GM21825 (cell line): ENCODE measurements around the gene METRN.
"Not testable (repeated sequence)": the region's sequence is repeated elsewhere in the genome, so short reads cannot be mapped to it uniquely, and the experiment has no call there.

Experiments
- ATAC-seq: cut with Tn5 transposase; IDR thresholded peaks from one replicate; pipeline ENCODE4 v1.9.1; 2021; ENCODE audit warnings: mild to moderate bottlenecking, moderate library complexity; ENCODE audit not compliant: unreplicated experiment

The METRN gene

GRCh38 chr16:691242-691641 is 23.7 kb upstream of the METRN start:
- ATAC-seq, result not testable (repeated sequence)

GRCh38 chr16:692356-693108 is 22.4 kb upstream of the METRN start:
- ATAC-seq, result no peak

GRCh38 chr16:693364-693763 is 21.6 kb upstream of the METRN start:
- ATAC-seq, result no peak

GRCh38 chr16:693766-694165 is 21.2 kb upstream of the METRN start:
- ATAC-seq, result no peak

DNA sequence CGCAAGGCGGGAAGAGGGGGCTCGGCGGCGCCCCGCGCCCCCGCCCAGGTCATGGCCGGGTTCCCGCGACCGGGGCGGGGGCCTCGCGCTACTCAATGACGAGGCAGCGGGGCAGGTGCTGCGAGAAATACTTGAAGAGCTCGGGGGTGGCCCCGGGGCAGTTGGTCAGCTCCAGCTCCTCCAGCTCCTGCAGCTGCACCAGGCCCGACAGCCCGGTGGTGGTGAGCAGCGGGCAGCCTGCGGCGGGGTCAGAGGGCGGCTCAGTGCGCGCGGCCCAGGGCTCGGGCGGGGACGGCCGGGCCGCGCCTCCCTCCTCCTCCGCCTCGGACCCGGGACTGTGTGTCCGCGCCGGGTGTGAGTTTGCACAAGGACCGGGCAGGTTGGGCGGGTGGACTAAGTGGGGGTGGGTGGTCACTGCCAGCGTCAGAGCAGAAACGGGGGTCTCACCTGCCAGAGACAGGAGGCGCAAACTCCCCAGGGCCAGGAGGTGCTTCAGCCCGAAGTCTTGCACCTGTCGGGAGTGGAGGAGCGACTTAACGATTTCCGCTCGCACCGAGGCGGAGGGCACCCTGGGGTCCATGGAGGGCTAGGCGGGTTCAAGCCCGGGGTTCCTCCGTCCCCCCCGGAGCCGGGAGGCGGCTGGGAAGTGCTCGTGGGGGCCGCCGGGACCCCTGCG is 20.6 kb upstream of the METRN start:
- ATAC-seq, result no peak

- ATAC-seq, result no peak
These were observed 20.0 kb upstream of the METRN start for GRCh38 chr16:694863-695354.

DNA sequence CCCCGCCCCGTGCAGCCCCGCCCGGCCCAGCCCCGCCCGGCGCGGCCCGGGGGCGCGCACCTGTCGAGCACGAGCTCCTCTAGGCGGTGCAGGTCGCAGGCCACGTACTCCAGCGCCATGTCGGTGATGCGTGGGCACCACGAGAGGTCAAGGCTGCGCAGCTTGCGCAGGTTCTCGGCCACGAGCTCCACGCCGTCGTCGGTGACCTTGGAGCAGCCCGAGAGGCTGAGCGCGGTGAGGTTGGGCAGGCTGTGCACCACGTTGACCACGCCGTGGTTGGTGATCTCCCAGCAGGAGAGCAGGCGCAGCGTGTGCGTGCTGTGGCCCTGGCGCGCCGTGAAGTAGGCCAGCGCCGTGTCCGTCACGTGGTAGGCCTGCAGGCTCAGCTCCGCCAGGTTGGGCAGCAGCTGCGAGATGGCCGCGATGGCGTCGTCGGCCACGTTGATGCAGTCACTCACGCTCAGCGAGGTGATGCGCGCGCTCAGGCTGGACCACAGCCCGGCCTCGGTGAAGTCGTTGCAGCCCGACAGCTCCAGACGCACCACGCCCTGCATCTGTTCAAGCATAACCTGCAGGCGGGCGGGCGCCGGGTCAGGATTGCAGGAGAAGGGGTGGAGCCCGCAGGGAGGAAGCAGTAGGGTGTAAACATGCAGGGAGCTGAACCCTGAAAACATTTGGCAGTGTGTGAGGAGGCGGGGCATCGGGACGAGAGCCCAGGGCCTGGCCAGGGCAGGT is 19.4 kb upstream of the METRN start:
- no peak for ATAC-seq

GRCh38 chr16:698911-699671 is 15.8 kb upstream of the METRN start:
- ATAC-seq, result no peak

GRCh38 chr16:700684-701584 is 14.0 kb upstream of the METRN start:
- no peak for ATAC-seq

DNA sequence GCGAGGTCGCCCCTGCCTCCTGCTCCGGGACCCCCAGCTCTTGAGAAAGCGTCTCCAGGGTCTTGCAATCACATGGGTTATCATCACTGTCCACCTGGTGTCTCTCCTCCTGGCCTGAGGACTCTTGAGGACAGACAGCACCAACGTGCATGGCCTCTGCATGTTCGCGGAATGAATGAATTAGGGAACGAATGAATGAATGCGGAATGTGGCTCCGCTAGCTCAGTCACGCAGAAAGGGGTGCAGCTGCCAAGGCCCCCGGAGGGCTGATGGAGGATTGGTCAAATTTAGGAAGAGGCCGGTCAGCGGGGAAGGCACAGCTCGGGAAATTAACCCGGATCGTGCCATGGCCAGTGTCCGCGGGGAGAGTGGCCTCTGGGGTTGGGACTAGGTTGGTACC is 12.6 kb upstream of the METRN start:
- ATAC-seq, result no peak

GRCh38 chr16:703406-703805 is 11.5 kb upstream of the METRN start:
- ATAC-seq, result no peak

DNA sequence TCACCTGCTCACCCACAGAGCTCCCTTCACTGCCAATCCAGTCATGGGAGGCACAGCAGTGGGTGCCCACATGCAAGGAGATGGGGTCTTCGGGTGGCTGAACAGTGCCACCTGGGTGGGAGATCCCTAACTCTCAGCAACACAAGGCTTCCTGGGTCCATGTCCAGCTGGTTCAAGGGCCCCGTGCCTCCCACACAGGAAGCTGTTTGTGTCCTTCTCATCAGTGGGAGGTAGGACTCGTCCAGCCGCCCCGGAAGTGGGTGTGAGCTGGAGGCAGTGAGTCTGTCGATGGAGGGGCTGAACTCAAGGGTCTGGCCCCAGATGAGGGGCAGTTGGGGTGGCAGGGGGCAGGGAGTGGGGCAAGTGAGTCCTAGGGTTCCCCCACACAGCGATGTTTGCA is 10.9 kb upstream of the METRN start:
- no peak for ATAC-seq

DNA sequence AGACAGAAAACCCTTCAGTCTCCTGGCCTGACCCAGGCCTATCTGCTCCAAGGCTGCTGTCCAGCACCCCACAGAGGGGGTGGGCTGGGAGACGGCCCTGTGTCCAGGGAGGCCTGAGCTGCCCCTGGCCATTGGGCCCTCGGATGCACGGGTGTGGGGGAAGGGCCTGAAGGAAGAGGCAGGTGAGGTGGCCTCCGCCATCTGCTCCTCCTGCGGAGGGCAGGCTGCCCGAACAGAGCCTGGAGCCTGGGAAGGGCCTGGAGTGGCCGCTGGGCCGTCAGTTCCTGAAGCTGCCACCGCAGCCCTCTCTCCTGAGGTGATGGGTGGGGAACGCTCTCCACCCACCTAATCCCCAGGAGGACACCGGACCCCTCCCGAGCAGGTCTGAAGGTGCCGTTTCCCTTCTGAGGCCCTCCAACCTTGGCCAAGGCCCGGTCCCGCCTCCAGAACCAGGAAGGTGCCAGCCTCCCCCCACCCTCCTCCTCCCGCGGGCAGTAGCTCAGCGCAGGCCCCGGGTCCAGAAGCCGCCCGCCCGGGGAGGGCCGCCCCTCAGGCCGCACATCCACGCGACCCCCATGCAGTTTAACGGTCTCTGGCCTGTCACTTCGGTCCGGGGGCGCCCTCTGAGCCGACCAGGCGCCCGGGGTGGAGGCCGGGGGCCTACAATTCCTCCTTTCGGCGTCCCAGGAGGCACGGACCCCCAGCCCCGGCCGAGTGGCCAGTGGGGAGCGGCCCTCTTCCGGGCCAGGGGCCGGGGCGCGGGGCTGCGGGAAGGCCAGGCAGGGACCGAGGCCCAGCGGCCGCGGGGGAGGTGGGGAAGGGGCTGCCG is 10.2 kb upstream of the METRN start:
- no peak for ATAC-seq

GRCh38 chr16:705431-706188 is 9.3 kb upstream of the METRN start, which contains the start of gene FBXL16:
Gene FBXL16 (minus strand): TSS chr16:705801. CDS start chr16:697405, 8,396 bp downstream.
- ATAC-seq, result no peak

DNA sequence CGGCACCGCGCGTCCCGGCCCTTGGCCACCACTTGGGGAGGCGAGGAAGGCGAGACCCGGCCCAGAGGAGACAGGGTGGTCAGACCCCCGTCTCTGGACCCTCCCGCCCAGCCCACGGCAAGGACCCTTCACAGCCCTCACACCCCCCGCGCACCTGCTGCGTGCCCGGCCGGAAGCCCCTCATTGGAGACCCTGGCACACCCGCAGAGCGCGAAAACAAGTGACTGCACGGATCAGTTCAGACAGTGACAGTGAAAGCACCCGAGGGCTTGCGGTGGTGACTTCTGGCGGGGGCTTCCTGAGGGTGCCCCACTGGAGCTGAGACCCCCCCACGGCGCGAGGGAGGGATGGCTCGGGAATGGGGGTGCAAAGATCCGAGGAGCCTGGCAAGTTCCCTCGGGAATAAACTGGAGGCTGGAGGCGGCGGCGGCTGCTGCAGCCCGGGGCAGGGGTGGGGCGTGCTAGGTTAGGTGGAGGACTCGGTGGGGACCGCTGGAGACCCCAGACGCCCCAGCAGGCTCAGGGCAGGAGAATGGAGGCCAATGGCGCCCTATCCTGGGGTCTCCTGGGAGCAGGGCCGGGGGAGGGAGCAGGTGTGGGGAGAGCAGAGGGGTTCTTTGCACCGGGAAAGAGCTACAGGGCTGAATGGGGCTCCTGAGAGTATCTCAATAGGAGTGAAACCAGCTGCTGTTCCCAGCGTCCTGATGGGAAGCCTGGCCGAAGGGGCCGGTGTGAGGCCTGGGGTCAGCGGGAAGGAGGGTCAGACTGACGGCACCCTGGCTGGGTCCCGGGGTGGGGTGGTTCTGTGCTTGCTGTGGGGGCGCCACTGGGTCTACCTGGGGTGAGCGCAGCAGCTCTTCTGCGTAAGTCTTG is 8.5 kb upstream of the METRN start:
- no peak for ATAC-seq

DNA sequence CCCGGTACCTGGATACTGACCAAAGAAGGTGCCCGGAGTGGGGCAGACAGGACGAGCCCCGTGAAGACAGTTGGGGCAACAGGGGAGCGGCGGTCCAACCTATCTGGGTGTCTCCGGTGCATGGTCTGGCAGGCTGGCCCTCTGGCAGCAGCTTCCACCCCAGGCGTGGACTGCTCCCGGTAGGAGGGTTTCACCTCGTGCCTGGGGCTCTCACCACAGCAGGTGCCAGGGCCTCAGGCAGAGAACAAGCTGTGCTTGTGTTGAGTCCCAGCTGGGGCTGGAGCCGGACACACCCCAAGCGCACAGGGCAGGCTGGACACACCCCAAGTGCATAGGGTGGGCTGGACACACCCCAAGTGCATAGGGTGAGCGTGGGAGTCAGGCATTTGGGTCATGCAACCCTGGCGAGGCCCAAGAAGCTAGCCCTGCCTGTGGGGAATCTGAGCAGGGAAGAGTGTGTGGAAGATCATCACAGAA is 7.8 kb upstream of the METRN start:
- no peak for ATAC-seq

GRCh38 chr16:708019-708418 is 6.9 kb upstream of the METRN start:
- no peak for ATAC-seq
